ENCODE measurements around the gene P2RX6. TPM values are rescaled to one million over a fixed set of nuclear protein-coding genes. Genes with fewer than 3 reads are reported as not detected.

The P2RX6 gene
- total and polyA plus RNA-seq, 2 experiments from 2014 or later = not detected

GRCh38 chr22:20966883-20967696, 47.9 kb upstream of the P2RX6 start, which contains the start of gene AIFM3:
Gene AIFM3 (plus strand): TSS chr22:20967255. CDS start chr22:20967945, 690 bp downstream.
- Histone ChIP-seq H3K4me2 (peak within 1 kb of the TSS; percentile 67; the same call in 1 of the 2 replicates), H3K4me1 (ENCODE audit: insufficient read depth) (peaks cover 3% of the 10 kb centered on the region; the same call in 1 of the 2 replicates), H2AFZ (no peak within 1 kb of the TSS), H3K27ac (ENCODE audit: low read depth) (no peak within 1 kb of the TSS), H3K9me2 (ENCODE audit: insufficient read depth) (no peaks in the 10 kb centered on the region), H4K20me1 (replicated peaks; ENCODE audit: insufficient read depth) (peaks cover 3% of the 10 kb centered on the region; the same call in 1 of the 2 replicates), H3K27me3 (ENCODE audit: insufficient read depth) (peaks cover 91% of the 10 kb centered on the region), H3K4me3 (no peak within 1 kb of the TSS), H3F3A (replicated peaks; ENCODE audit: low read depth) (no peaks in the 10 kb centered on the region), H3K36me3 (ENCODE audit: insufficient read depth) (no peaks in the 10 kb centered on the region), H3K79me2 (replicated peaks; ENCODE audit: insufficient read depth) (no peaks in the 10 kb centered on the region)
- Mint-ChIP-seq H3K4me1 (peaks cover 22% of the 10 kb centered on the region), H3K27me3 (ENCODE audit: insufficient read depth, low read depth, poor library complexity) (peaks cover 62% of the 10 kb centered on the region), H3K27ac (no peak within 1 kb of the TSS), H3K4me3 (peak within 1 kb of the TSS; percentile 23; the same call in 1 of the 3 replicates), H3K9me3 (no peaks in the 10 kb centered on the region), H3K36me3 (ENCODE audit: low read depth) (no peaks in the 10 kb centered on the region; the same call in 2 of the 3 replicates)
- ATAC-seq (no peak), DNase-seq (ENCODE audit: low spot score) (no peak)
- TF ChIP-seq JUNB (IDR thresholded peaks at IDR 0.05; ENCODE audit: unreplicated experiment) (no peak), ZNF331 (CRISPR knock-in tag; IDR thresholded peaks at IDR 0.05; ENCODE audit: low read depth) (no peak), ZNF462 (CRISPR knock-in tag; IDR thresholded peaks at IDR 0.05) (no peak), NANOG (IDR thresholded peaks at IDR 0.05; ENCODE audit: borderline replicate concordance) (no peak), CREB1 (CRISPR knock-in tag; IDR thresholded peaks at IDR 0.05; ENCODE audit: low read depth) (no peak), POLR2AphosphoS5 (IDR thresholded peaks at IDR 0.05; ENCODE audit: low read depth) (no peak), STAT1 (IDR thresholded peaks at IDR 0.05; ENCODE audit: unreplicated experiment) (no peak), EZH2phosphoT487 (IDR thresholded peaks at IDR 0.05; ENCODE audit: unreplicated experiment) (no peak), ZNF114 (CRISPR knock-in tag; IDR thresholded peaks at IDR 0.05) (no peak)
